MM.1S (cell line): ENCODE measurements around the gene MAP9.
A peak's percentile ranks its signal among the peaks of the same experiment; 100 is the strongest.

Experiments
- DNase-seq: peaks from one replicate; pipeline ENCODE4 v3.0.0-alpha.2; 2015
- H2AFZ ChIP-seq: fragments of 300-600 bp; sonication (generic); 2 replicates; pipeline ENCODE4 v1.6.0; 2016; ENCODE audit warnings: antibody characterized with exemption, low read length
- H3F3A ChIP-seq: fragments of 300-600 bp; sonication (generic); 2 replicates; pipeline ENCODE4 v1.6.1; 2016; ENCODE audit warnings: mild to moderate bottlenecking, antibody characterized with exemption, low read length, moderate library complexity, mixed read lengths; ENCODE audit not compliant: insufficient read depth
- H3K27ac ChIP-seq: fragments of 300-600 bp; sonication (generic); 2 replicates; pipeline ENCODE4 v1.5.1; 2016; ENCODE audit warnings: mild to moderate bottlenecking, low read length
- H3K27me3 ChIP-seq: fragments of 300-600 bp; sonication (generic); replicated peaks from 2 replicates; pipeline ENCODE4 v1.6.0; 2016; ENCODE audit warnings: low read length; ENCODE audit not compliant: insufficient read depth
- H3K36me3 ChIP-seq: fragments of 300-600 bp; sonication (generic); replicated peaks from 2 replicates; pipeline ENCODE4 v1.6.1; 2016; ENCODE audit warnings: mild to moderate bottlenecking, low read length, mixed read lengths; ENCODE audit not compliant: insufficient read depth
- H3K4me1 ChIP-seq: fragments of 300-600 bp; sonication (generic); 2 replicates; pipeline ENCODE4 v1.6.1; 2016; ENCODE audit warnings: low read length, mixed read lengths
- H3K4me2 ChIP-seq: fragments of 300-600 bp; sonication (generic); 2 replicates; pipeline ENCODE4 v1.6.0; 2016; ENCODE audit warnings: low read depth, low read length
- H3K4me3 ChIP-seq: fragments of 300-600 bp; sonication (generic); 2 replicates; pipeline ENCODE4 v1.5.1; 2016; ENCODE audit warnings: low read length, mixed read lengths
- H3K79me2 ChIP-seq: fragments of 300-600 bp; sonication (generic); 2 replicates; pipeline ENCODE4 v1.6.1; 2016; ENCODE audit warnings: mixed run types, low read length, mixed read lengths
- H3K9ac ChIP-seq: fragments of 300-600 bp; sonication (generic); 2 replicates; pipeline ENCODE4 v1.6.1; 2016; ENCODE audit warnings: low read length, mixed read lengths
- H3K9me2 ChIP-seq: fragments of 300-600 bp; sonication (generic); replicated peaks from 2 replicates; pipeline ENCODE4 v1.6.1; 2016; ENCODE audit warnings: mild to moderate bottlenecking, low read length, mixed read lengths; ENCODE audit not compliant: insufficient read depth
- H3K9me3 ChIP-seq: fragments of 300-600 bp; sonication (generic); replicated peaks from 2 replicates; pipeline ENCODE4 v1.6.1; 2016; ENCODE audit warnings: mild to moderate bottlenecking, low read length, mixed read lengths; ENCODE audit not compliant: insufficient read depth
- H4K20me1 ChIP-seq: fragments of 300-600 bp; sonication (generic); 2 replicates; pipeline ENCODE4 v1.6.1; 2016; ENCODE audit warnings: mild to moderate bottlenecking, low read length, moderate library complexity, mixed read lengths; ENCODE audit not compliant: insufficient read depth
- CTCF ChIP-seq: fragments of 300-600 bp; sonication (generic); IDR thresholded peaks from 2 replicates; pipeline ENCODE4 v1.5.1; 2016; ENCODE audit warnings: antibody characterized with exemption, low read length, mixed read lengths
- EZH2 ChIP-seq: fragments of 300-600 bp; sonication (generic); optimal IDR thresholded peaks from 2 replicates; pipeline ENCODE3; 2017; ENCODE audit warnings: low read depth, mild to moderate bottlenecking, antibody characterized with exemption, low read length, mixed read lengths
- EZH2phosphoT487 ChIP-seq: fragments of 300-600 bp; sonication (generic); IDR thresholded peaks from 2 replicates; pipeline ENCODE4 v1.6.1; 2018; ENCODE audit warnings: antibody characterized with exemption, low read length

The MAP9 gene

GRCh38 chr4:155377276-155377675 is 511 bp upstream of the MAP9 start:
- H3K79me2 ChIP-seq = peaks cover 9% of the 10 kb centered on the region
- H2AFZ ChIP-seq = peak overlapping the region; percentile 71
- H3K4me3 ChIP-seq = peak overlapping the region; percentile 69
- peaks cover 18% of the 10 kb centered on the region; the same call in 1 of the 2 replicates for H3F3A ChIP-seq
- H3K9ac ChIP-seq = peak overlapping the region; percentile 18; the same call in 1 of the 2 replicates
- H3K9me2 ChIP-seq = no peaks in the 10 kb centered on the region
- no peaks in the 10 kb centered on the region for H4K20me1 ChIP-seq
- peak overlapping the region; percentile 51 for H3K4me2 ChIP-seq
- no peaks in the 10 kb centered on the region for H3K9me3 ChIP-seq
- TF ChIP-seq EZH2 (no peak), EZH2phosphoT487 (no peak)
- DNase-seq = no peak
- peak overlapping the region; percentile 71; the same call in 1 of the 2 replicates for H3K27ac ChIP-seq
- no peaks in the 10 kb centered on the region for H3K36me3 ChIP-seq
- H3K4me1 ChIP-seq = peaks cover 10% of the 10 kb centered on the region; the same call in 1 of the 2 replicates
- H3K27me3 ChIP-seq = no peaks in the 10 kb centered on the region

GRCh38 chr4:155371432-155372043 is 5.2 kb downstream of the MAP9 start:
- H3K79me2 ChIP-seq = peaks cover 9% of the 10 kb centered on the region
- DNase-seq = peak; percentile 56
- H3K9me2 ChIP-seq = no peaks in the 10 kb centered on the region
- H3K36me3 ChIP-seq = no peaks in the 10 kb centered on the region
- H3K4me2 ChIP-seq = no peak overlapping the region
- H3K4me1 ChIP-seq = peaks cover 5% of the 10 kb centered on the region; the same call in 1 of the 2 replicates
- TF ChIP-seq CTCF (peak; percentile 57), EZH2 (no peak)
- no peak overlapping the region for H3K9ac ChIP-seq
- no peaks in the 10 kb centered on the region for H3K27me3 ChIP-seq
- H4K20me1 ChIP-seq = no peaks in the 10 kb centered on the region
- no peak overlapping the region for H3K27ac ChIP-seq
- H3F3A ChIP-seq = peaks cover 11% of the 10 kb centered on the region; the same call in 1 of the 2 replicates
- no peak overlapping the region for H2AFZ ChIP-seq
- no peaks in the 10 kb centered on the region for H3K9me3 ChIP-seq
- H3K4me3 ChIP-seq = no peak overlapping the region

GRCh38 chr4:155367608-155368007 is 9.2 kb downstream of the MAP9 start:
- Histone ChIP-seq H3K36me3 (no peaks in the 10 kb centered on the region), H3K9ac (no peak overlapping the region), H3K4me1 (no peaks in the 10 kb centered on the region), H3F3A (no peaks in the 10 kb centered on the region), H3K4me2 (no peak overlapping the region), H3K27ac (no peak overlapping the region), H3K9me3 (no peaks in the 10 kb centered on the region), H4K20me1 (no peaks in the 10 kb centered on the region), H3K79me2 (no peaks in the 10 kb centered on the region), H3K4me3 (no peak overlapping the region), H2AFZ (no peak overlapping the region), H3K9me2 (no peaks in the 10 kb centered on the region), H3K27me3 (no peaks in the 10 kb centered on the region)
- no peak for TF ChIP-seq CTCF
- TF ChIP-seq EZH2phosphoT487 = no peak
- no peak for TF ChIP-seq EZH2
- DNase-seq = no peak

GRCh38 chr4:155353923-155354540 is 22.7 kb downstream of the MAP9 start:
- Histone ChIP-seq H3K4me2 (no peak overlapping the region), H3K79me2 (no peaks in the 10 kb centered on the region), H2AFZ (no peak overlapping the region), H3K9me2 (no peaks in the 10 kb centered on the region), H3K9me3 (no peaks in the 10 kb centered on the region), H3K36me3 (no peaks in the 10 kb centered on the region), H3K4me3 (no peak overlapping the region), H3K27me3 (no peaks in the 10 kb centered on the region), H3K27ac (no peak overlapping the region), H4K20me1 (no peaks in the 10 kb centered on the region), H3K4me1 (no peaks in the 10 kb centered on the region), H3F3A (no peaks in the 10 kb centered on the region), H3K9ac (no peak overlapping the region)
- peak; percentile 88 for TF ChIP-seq CTCF
- TF ChIP-seq EZH2phosphoT487 = no peak
- TF ChIP-seq EZH2 = no peak
- peak; percentile 59 for DNase-seq
